ENCODE data around the gene CHCHD3. TPM values are rescaled to one million over a fixed set of nuclear protein-coding genes. Genes with fewer than 3 reads are reported as not detected.

CHCHD3 gene
- total RNA-seq, 1 donor from 2014 or later: 71.0 TPM

DNA sequence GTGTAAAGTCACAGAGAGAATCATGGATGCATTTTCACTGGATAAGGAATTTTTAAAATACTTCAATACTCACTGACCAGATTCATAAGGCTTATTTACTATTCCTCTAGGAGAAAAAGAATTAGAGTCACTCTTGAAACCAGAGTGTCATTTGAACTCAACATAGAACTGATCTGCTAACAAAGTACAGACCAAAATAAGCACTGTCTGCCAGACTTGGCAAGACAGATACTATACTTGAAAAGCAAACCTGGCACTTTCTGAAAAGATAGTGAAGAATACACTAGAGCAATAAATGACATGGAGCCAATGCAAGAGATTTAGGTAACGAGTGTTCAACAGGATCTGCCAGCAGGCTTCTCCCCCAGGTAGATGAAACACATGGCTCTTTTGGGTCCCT, 215.3 kb downstream of the CHCHD3 start:
- no peak overlapping the region for H3K27ac Mint-ChIP-seq
- peaks cover 16% of the 10 kb centered on the region for H3K9me3 Mint-ChIP-seq
- peaks cover 4% of the 10 kb centered on the region for H3K4me1 Mint-ChIP-seq (ENCODE audit: unreplicated experiment)
- peaks cover 34% of the 10 kb centered on the region for H3K36me3 Mint-ChIP-seq
- DNase-seq (ENCODE audit: extremely low spot score, unreplicated experiment): no peak
- TF ChIP-seq, protein P1, sequence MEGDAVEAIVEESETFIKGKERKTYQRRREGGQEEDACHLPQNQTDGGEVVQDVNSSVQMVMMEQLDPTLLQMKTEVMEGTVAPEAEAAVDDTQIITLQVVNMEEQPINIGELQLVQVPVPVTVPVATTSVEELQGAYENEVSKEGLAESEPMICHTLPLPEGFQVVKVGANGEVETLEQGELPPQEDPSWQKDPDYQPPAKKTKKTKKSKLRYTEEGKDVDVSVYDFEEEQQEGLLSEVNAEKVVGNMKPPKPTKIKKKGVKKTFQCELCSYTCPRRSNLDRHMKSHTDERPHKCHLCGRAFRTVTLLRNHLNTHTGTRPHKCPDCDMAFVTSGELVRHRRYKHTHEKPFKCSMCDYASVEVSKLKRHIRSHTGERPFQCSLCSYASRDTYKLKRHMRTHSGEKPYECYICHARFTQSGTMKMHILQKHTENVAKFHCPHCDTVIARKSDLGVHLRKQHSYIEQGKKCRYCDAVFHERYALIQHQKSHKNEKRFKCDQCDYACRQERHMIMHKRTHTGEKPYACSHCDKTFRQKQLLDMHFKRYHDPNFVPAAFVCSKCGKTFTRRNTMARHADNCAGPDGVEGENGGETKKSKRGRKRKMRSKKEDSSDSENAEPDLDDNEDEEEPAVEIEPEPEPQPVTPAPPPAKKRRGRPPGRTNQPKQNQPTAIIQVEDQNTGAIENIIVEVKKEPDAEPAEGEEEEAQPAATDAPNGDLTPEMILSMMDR (conservative IDR thresholded peaks at IDR 0.05): no peak
- H3K4me3 Mint-ChIP-seq: no peak overlapping the region
- no peaks in the 10 kb centered on the region for H3K27me3 Mint-ChIP-seq

DNA sequence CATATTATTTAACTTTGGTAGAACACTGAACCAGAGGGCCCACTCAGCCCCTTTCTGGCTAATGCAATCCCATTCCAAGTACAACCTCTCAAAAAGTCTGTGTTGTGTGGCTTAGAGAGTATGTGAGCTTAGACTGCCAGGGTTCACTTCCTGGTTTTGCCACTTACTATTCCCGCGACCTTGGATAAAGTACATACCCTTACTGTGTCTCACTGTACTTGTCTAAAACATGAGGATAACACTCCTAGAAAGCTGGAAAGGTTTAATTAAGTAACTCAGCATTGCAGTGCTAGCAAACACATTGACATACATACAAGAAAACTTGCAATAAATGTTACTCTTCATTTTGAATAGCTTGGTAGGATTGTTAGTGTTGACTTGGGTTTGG, 215.8 kb downstream of the CHCHD3 start:
- H3K4me3 Mint-ChIP-seq: no peak overlapping the region
- peaks cover 16% of the 10 kb centered on the region for H3K9me3 Mint-ChIP-seq
- TF ChIP-seq, protein P1 (conservative IDR thresholded peaks at IDR 0.05): no peak
- H3K36me3 Mint-ChIP-seq: peaks cover 34% of the 10 kb centered on the region
- H3K27me3 Mint-ChIP-seq: no peaks in the 10 kb centered on the region
- no peak for DNase-seq (ENCODE audit: extremely low spot score, unreplicated experiment)
- H3K27ac Mint-ChIP-seq: no peak overlapping the region
- peaks cover 4% of the 10 kb centered on the region for H3K4me1 Mint-ChIP-seq (ENCODE audit: unreplicated experiment)

DNA sequence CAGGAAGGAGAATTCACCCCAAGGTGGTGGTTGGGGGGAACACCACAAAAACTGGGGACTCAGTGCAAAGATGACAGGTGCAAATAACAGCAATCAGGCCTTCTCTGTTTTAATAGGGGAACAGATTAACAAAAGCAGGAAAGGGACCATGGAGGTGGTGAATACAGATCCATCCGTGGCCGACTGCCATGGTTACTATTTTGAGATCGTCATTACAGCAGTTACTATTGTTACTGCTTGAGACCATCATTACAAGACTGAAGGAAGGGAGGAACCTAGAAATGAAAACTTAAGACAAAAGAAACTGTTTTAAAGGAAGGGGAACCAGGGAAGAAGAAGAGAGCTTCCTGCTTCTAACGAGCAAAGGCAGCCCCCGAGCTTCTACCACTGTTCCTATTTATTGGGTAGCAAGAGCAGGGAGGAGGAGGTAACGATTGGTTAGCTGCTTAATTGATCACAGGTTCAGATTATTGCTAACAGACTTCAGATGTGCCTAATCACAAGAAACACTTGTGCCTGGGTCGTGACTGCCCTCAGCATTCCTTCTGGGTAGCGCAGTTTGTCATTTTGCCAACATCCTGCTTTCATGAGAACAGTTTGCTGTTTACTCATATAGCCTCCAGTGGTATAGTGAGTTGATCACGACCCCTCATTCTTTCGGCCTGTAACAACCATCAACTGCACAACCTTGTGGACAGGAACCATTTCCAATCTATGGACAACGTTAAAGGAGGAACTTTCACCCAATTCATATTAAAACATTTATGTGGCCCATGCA, 216.3 kb downstream of the CHCHD3 start:
- TF ChIP-seq, protein P1 (conservative IDR thresholded peaks at IDR 0.05): no peak
- no peak overlapping the region for H3K27ac Mint-ChIP-seq
- no peak for DNase-seq (ENCODE audit: extremely low spot score, unreplicated experiment)

DNA sequence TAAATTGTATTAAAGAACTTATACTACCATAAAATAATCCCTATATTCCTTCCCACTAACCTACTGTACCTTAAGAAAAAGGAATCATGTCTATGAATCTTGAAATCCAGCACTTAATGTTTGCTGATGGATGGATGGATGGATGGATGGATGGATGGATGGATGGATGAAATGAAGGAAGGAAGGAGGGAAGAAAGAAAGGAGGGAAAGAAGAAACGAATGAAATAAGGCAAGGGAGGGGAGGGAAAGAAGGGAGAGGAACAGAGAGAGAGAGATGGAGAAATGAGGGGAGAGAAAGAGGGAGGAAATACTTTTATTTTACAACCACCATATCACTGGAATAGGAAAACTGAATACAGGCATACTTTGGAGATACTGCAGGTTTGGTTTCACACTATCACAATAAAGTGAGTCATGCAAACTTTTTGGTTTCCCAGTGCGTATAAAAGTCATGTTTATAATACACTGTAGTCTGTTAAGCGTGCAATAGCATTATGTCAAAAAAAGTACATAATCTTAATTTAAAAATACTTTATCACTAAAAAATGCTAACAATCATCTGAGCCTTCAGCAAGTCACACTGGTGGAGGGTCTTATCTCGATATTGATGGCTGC, 219.8 kb downstream of the CHCHD3 start:
- Mint-ChIP-seq H3K36me3 (peaks cover 34% of the 10 kb centered on the region), H3K9me3 (peaks cover 16% of the 10 kb centered on the region), H3K27me3 (no peaks in the 10 kb centered on the region), H3K4me3 (no peak overlapping the region), H3K27ac (no peak overlapping the region), H3K4me1 (ENCODE audit: unreplicated experiment) (peaks cover 5% of the 10 kb centered on the region)
- no peak for DNase-seq (ENCODE audit: extremely low spot score, unreplicated experiment)
- TF ChIP-seq, protein P1 (conservative IDR thresholded peaks at IDR 0.05): no peak

More for the DNA sequence above, 216.3 kb downstream of the CHCHD3 start:
- Mint-ChIP-seq H3K4me3 (no peak overlapping the region), H3K27me3 (no peaks in the 10 kb centered on the region), H3K9me3 (peaks cover 16% of the 10 kb centered on the region), H3K36me3 (peaks cover 38% of the 10 kb centered on the region), H3K4me1 (ENCODE audit: unreplicated experiment) (peaks cover 4% of the 10 kb centered on the region)

DNA sequence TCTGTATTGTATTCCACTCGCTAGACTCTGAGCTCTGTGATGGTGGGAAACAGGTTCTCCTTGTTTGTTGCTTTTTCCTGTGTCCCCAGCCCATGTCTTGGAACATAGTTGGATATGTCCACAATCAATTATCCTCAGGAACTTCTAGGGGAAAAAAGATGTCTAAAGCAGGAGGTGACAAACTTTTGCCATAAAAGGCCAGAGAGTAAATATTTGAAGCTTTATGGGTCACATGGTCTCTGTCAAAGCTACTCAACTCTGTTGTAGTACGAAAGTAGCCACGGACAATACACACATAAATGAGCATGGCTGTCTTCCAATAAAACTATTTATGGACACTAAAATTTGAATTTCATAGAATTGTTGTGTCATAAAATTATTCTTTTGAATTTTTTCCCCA, 220.5 kb downstream of the CHCHD3 start:
- Mint-ChIP-seq H3K9me3 (peaks cover 16% of the 10 kb centered on the region), H3K27me3 (no peaks in the 10 kb centered on the region), H3K4me3 (no peak overlapping the region), H3K4me1 (ENCODE audit: unreplicated experiment) (peaks cover 11% of the 10 kb centered on the region), H3K36me3 (peaks cover 29% of the 10 kb centered on the region), H3K27ac (no peak overlapping the region)
- TF ChIP-seq, protein P1 (conservative IDR thresholded peaks at IDR 0.05): no peak
- DNase-seq (ENCODE audit: extremely low spot score, unreplicated experiment): no peak
